ENCODE measurements around the gene TMEM38B. TPM values are rescaled to one million over a fixed set of nuclear protein-coding genes. Genes with fewer than 3 reads are reported as not detected.

TMEM38B gene
- polyA plus RNA-seq, 4 donors, result 2.9 to 44.6 (median 10.2) TPM

GRCh38 chr9:105816202-105816744 is 121.9 kb downstream of the TMEM38B start:
- H3K9me3 ChIP-seq (ENCODE audit: control insufficient read depth in 2 of 2, insufficient read depth in 1 of 2, low read depth in 1 of 2, low read length in 1 of 2), result peaks cover 0 to 10% of the 10 kb centered on the region in 2 donors
- FAIRE-seq (peak; percentile 96), DNase-seq (no peak)
- no peaks in the 10 kb centered on the region for H3K36me3 ChIP-seq (ENCODE audit: control insufficient read depth in 3 of 3, insufficient read depth in 2 of 3, low read depth in 1 of 3, low read length in 3 of 3)
- no peaks in the 10 kb centered on the region for H3K27me3 ChIP-seq (ENCODE audit: control insufficient read depth in 3 of 3, insufficient read depth in 3 of 3, low read length in 3 of 3)
- H3K4me3 ChIP-seq (ENCODE audit: low read depth in 1 of 3, low read length in 3 of 3), result no peak overlapping the region
- no peaks in the 10 kb centered on the region for H3K4me1 ChIP-seq (ENCODE audit: control insufficient read depth in 3 of 3, insufficient read depth in 2 of 3, low read depth in 1 of 3, low read length in 2 of 3)
- 76 to 81% (median 79%) methylated on average over 3 of the region's 3 CpGs for WGBS, 3 donors
- H3K27ac ChIP-seq (ENCODE audit: low read depth in 1 of 3, low read length in 2 of 3), result no peak overlapping the region

GRCh38 chr9:105816981-105817380 is 122.6 kb downstream of the TMEM38B start:
- FAIRE-seq (no peak), DNase-seq (no peak)
- H3K36me3 ChIP-seq (ENCODE audit: control insufficient read depth in 3 of 3, insufficient read depth in 2 of 3, low read depth in 1 of 3, low read length in 3 of 3), result no peaks in the 10 kb centered on the region
- H3K9me3 ChIP-seq (ENCODE audit: control insufficient read depth in 2 of 2, insufficient read depth in 1 of 2, low read depth in 1 of 2, low read length in 1 of 2), result peaks cover 0 to 10% of the 10 kb centered on the region in 2 donors
- H3K4me1 ChIP-seq (ENCODE audit: control insufficient read depth in 3 of 3, insufficient read depth in 2 of 3, low read depth in 1 of 3, low read length in 2 of 3), result no peaks in the 10 kb centered on the region
- H3K27ac ChIP-seq (ENCODE audit: low read depth in 1 of 3, low read length in 2 of 3), result no peak overlapping the region
- 89 to 92% (median 90%) methylated on average over 5 of the region's 5 CpGs for whole genome bisulfite sequencing, 3 donors
- no peaks in the 10 kb centered on the region for H3K27me3 ChIP-seq (ENCODE audit: control insufficient read depth in 3 of 3, insufficient read depth in 3 of 3, low read length in 3 of 3)
- H3K4me3 ChIP-seq (ENCODE audit: low read depth in 1 of 3, low read length in 3 of 3), result no peak overlapping the region

GRCh38 chr9:105818903-105819302 is 124.6 kb downstream of the TMEM38B start:
- WGBS, 3 donors, result 86 to 90% (median 86%) methylated on average over 15 of the region's 15 CpGs
- H3K27me3 ChIP-seq (ENCODE audit: control insufficient read depth in 3 of 3, insufficient read depth in 3 of 3, low read length in 3 of 3), result no peaks in the 10 kb centered on the region
- FAIRE-seq (no peak), DNase-seq (no peak)
- peaks cover 0 to 14% of the 10 kb centered on the region in 2 donors for H3K9me3 ChIP-seq (ENCODE audit: control insufficient read depth in 2 of 2, insufficient read depth in 1 of 2, low read depth in 1 of 2, low read length in 1 of 2)
- no peak overlapping the region for H3K4me3 ChIP-seq (ENCODE audit: low read depth in 1 of 3, low read length in 3 of 3)
- H3K27ac ChIP-seq (ENCODE audit: low read depth in 1 of 3, low read length in 2 of 3), result no peak overlapping the region
- H3K4me1 ChIP-seq (ENCODE audit: control insufficient read depth in 3 of 3, insufficient read depth in 2 of 3, low read depth in 1 of 3, low read length in 2 of 3), result no peaks in the 10 kb centered on the region
- no peaks in the 10 kb centered on the region for H3K36me3 ChIP-seq (ENCODE audit: control insufficient read depth in 3 of 3, insufficient read depth in 2 of 3, low read depth in 1 of 3, low read length in 3 of 3)

GRCh38 chr9:105822814-105823213 is 128.5 kb downstream of the TMEM38B start:
- H3K9me3 ChIP-seq (ENCODE audit: control insufficient read depth in 2 of 2, insufficient read depth in 1 of 2, low read depth in 1 of 2, low read length in 1 of 2), result peaks cover 0 to 8% of the 10 kb centered on the region in 2 donors

More at GRCh38 chr9:105822814-105823213, 128.5 kb downstream of the TMEM38B start:
- no peaks in the 10 kb centered on the region for H3K4me1 ChIP-seq (ENCODE audit: control insufficient read depth in 3 of 3, insufficient read depth in 2 of 3, low read depth in 1 of 3, low read length in 2 of 3)
- DNase-seq, result no peak
- no peak overlapping the region for H3K4me3 ChIP-seq (ENCODE audit: low read depth in 1 of 3, low read length in 3 of 3)
- H3K27me3 ChIP-seq (ENCODE audit: control insufficient read depth in 3 of 3, insufficient read depth in 3 of 3, low read length in 3 of 3), result no peaks in the 10 kb centered on the region
- WGBS, 3 donors, result 78 to 84% (median 83%) methylated on average over 23 of the region's 23 CpGs
- no peak for FAIRE-seq
- no peaks in the 10 kb centered on the region for H3K36me3 ChIP-seq (ENCODE audit: control insufficient read depth in 3 of 3, insufficient read depth in 2 of 3, low read depth in 1 of 3, low read length in 3 of 3)
- H3K27ac ChIP-seq (ENCODE audit: low read depth in 1 of 3, low read length in 2 of 3), result no peak overlapping the region

Other genes starting within 250 kb of the TMEM38B start
- 10 to 100 TPM in 1 of 4 donors, 1 to 10 TPM in 3; 2.2 to 14.4 (median 3.0) TPM for gene FSD1L, start 246.5 kb upstream of the TMEM38B start, polyA plus RNA-seq
- gene FKTN, start 136.4 kb upstream of the TMEM38B start, polyA plus RNA-seq, result 10 to 100 TPM in 1 of 4 donors, 1 to 10 TPM in 2, under 1 TPM in 1; 0.67 to 17.3 (median 2.7) TPM
- under 1 TPM in 2 of 4 donors, not detected in 2; 0.10 to 0.77 TPM for gene TAL2, start 32.1 kb upstream of the TMEM38B start, polyA plus RNA-seq